Measurements from ENCODE around the gene ZNF268. TPM values are rescaled to one million over a fixed set of nuclear protein-coding genes. Genes with fewer than 3 reads are reported as not detected.

ZNF268 gene
- total and polyA plus RNA-seq, 10 of the 15 experiments (the other 5 are each of a cell fraction or from before 2014, with no cell fraction given) = 9.4 to 23.2 (median 15.3) TPM

DNA sequence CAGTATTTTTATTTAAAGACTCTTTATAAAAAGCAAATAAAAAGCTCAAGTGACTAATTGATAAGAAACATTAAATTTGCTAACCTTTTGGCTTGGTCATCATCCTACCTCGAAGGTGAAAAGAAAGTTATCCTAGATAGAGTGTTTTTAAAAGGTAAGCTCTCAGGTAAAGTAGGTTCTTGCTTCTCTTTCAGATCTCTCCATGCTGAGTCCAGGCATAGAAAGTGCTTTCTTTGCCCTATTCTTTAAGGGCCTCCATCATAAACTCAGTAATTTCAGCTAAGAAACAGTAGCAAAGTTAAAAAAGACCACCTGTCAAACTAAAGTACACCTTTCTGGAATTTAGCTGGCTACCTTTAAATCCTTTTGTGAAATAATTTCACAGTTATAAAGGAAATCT lies 75.0 kb downstream of the ZNF268 start:
- H3K4me3 ChIP-seq = no peak overlapping the region
- no peaks in the 10 kb centered on the region for H3K36me3 ChIP-seq (ENCODE audit: control insufficient read depth in 2 of 2, insufficient read depth in 2 of 2, low read length in 1 of 2)
- no peak overlapping the region for H2AFZ ChIP-seq (ENCODE audit: control insufficient read depth, low read depth, low read length)
- no peak overlapping the region for H3K9ac ChIP-seq (ENCODE audit: control insufficient read depth, insufficient read depth, low read length)
- no peak overlapping the region for H3K4me2 ChIP-seq (ENCODE audit: control insufficient read depth, insufficient read depth)
- WGBS (ENCODE audit: insufficient coverage, insufficient replicate concordance, low lambda C conversion rate, missing lambda C conversion rate) = 0% methylated on average over 1 of the region's 1 CpG
- no peak for DNase-seq (ENCODE audit: low read depth, low spot score)
- H3K27ac ChIP-seq (ENCODE audit: control insufficient read depth, insufficient read depth) = no peak overlapping the region
- H4K20me1 ChIP-seq (ENCODE audit: control insufficient read depth, insufficient read depth) = no peaks in the 10 kb centered on the region
- intact Hi-C loops (cut with micrococcal nuclease; ENCODE audit: unreplicated experiment) (no loop called here), in situ Hi-C loops (cut with MboI) (no loop called here)
- ChIA-PET POLR2A (no interaction called here), RAD21 (ENCODE audit: unreplicated experiment) (no interaction called here), CTCF (no interaction called here), SMC1A (ENCODE audit: uncharacterized antibody, unreplicated experiment) (no interaction called here)
- H3K27me3 ChIP-seq (replicated peaks in 1 of 2; ENCODE audit: control insufficient read depth in 2 of 2, insufficient read depth in 2 of 2, low read length in 1 of 2) = no peaks in the 10 kb centered on the region
- no peaks in the 10 kb centered on the region for H3K79me2 ChIP-seq (ENCODE audit: control insufficient read depth, insufficient read depth, low read length)
- no peak for FAIRE-seq
- no TSS peak for BruUV-seq (replicated peaks)
- H3K4me1 ChIP-seq (ENCODE audit: control insufficient read depth, insufficient read depth, low read length) = no peaks in the 10 kb centered on the region
- TF ChIP-seq EP300 (IDR thresholded peaks at IDR 0.05; ENCODE audit: borderline replicate concordance in 1 of 2, control insufficient read depth in 1 of 2, low read depth in 2 of 2, low read length in 2 of 2) (no peak), MTA3 (IDR thresholded peaks at IDR 0.05; ENCODE audit: borderline replicate concordance, low read length) (no peak), ZNF384 (IDR thresholded peaks at IDR 0.05; ENCODE audit: borderline replicate concordance, low read depth, low read length) (no peak), HCFC1 (IDR thresholded peaks at IDR 0.05; ENCODE audit: low read length) (no peak)
- no peaks in the 10 kb centered on the region; the same call in 1 of the 3 replicates for H3K9me3 ChIP-seq (replicated peaks; ENCODE audit: control insufficient read depth, insufficient read depth, low read length)
- no peak for ATAC-seq

DNA sequence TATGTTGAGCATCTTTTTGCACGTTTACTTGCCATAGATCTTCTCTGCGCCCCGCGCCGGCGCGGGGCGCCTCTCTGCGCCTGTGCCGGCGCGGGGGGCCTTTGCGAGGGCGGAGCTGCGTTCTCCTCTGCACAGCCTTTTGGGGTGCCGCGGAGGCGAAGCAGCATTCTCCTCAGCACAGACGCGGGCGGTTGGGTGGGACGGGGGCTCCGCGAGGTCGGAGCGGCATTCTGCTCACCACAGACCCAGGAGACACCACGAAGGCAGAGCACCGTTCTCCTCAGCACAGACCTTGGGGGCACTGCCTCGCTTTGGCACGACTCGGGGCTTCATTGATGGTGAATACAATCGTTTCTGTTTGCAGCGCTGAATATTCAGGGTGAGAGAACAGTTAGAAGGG lies 82.9 kb downstream of the ZNF268 start:
- ChIA-PET POLR2A (no interaction called here), CTCF (no interaction called here), SMC1A (ENCODE audit: uncharacterized antibody, unreplicated experiment) (no interaction called here), RAD21 (ENCODE audit: unreplicated experiment) (no interaction called here)
- Histone ChIP-seq H3K4me1 (ENCODE audit: control insufficient read depth, insufficient read depth, low read length) (no peaks in the 10 kb centered on the region), H3K4me2 (ENCODE audit: control insufficient read depth, insufficient read depth) (no peak overlapping the region), H2AFZ (ENCODE audit: control insufficient read depth, low read depth, low read length) (no peak overlapping the region), H3K4me3 (no peak overlapping the region), H3K36me3 (ENCODE audit: control insufficient read depth in 2 of 2, insufficient read depth in 2 of 2, low read length in 1 of 2) (no peaks in the 10 kb centered on the region), H3K27me3 (replicated peaks in 1 of 2; ENCODE audit: control insufficient read depth in 2 of 2, insufficient read depth in 2 of 2, low read length in 1 of 2) (no peaks in the 10 kb centered on the region), H3K9me3 (replicated peaks; ENCODE audit: control insufficient read depth, insufficient read depth, low read length) (no peaks in the 10 kb centered on the region), H3K9ac (ENCODE audit: control insufficient read depth, insufficient read depth, low read length) (no peak overlapping the region), H3K79me2 (ENCODE audit: control insufficient read depth, insufficient read depth, low read length) (no peaks in the 10 kb centered on the region), H3K27ac (ENCODE audit: control insufficient read depth, insufficient read depth) (no peak overlapping the region), H4K20me1 (ENCODE audit: control insufficient read depth, insufficient read depth) (no peaks in the 10 kb centered on the region)
- BruUV-seq (replicated peaks) = no TSS peak
- WGBS (ENCODE audit: insufficient coverage, insufficient replicate concordance, low lambda C conversion rate, missing lambda C conversion rate) = 86% methylated on average over 33 of the region's 33 CpGs
- in situ Hi-C loops (cut with MboI) (no loop called here), intact Hi-C loops (cut with micrococcal nuclease; ENCODE audit: unreplicated experiment) (no loop called here)
- no peak for DNase-seq (ENCODE audit: low read depth, low spot score)
- FAIRE-seq = no peak
- no peak for ATAC-seq
- no peak for TF ChIP-seq YBX1 (IDR thresholded peaks at IDR 0.05)
- TF ChIP-seq, protein P1, sequence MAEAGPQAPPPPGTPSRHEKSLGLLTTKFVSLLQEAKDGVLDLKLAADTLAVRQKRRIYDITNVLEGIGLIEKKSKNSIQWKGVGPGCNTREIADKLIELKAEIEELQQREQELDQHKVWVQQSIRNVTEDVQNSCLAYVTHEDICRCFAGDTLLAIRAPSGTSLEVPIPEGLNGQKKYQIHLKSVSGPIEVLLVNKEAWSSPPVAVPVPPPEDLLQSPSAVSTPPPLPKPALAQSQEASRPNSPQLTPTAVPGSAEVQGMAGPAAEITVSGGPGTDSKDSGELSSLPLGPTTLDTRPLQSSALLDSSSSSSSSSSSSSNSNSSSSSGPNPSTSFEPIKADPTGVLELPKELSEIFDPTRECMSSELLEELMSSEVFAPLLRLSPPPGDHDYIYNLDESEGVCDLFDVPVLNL (IDR thresholded peaks at IDR 0.05; ENCODE audit: low read depth, low read length) = no peak
- TF ChIP-seq MTA3 (IDR thresholded peaks at IDR 0.05; ENCODE audit: borderline replicate concordance, low read length) = no peak
- no peak for TF ChIP-seq SPI1 (IDR thresholded peaks at IDR 0.05; ENCODE audit: borderline replicate concordance, insufficient read depth, low read depth, low read length)
- TF ChIP-seq ZNF622 (IDR thresholded peaks at IDR 0.05) = no peak
- TF ChIP-seq, protein P2, sequence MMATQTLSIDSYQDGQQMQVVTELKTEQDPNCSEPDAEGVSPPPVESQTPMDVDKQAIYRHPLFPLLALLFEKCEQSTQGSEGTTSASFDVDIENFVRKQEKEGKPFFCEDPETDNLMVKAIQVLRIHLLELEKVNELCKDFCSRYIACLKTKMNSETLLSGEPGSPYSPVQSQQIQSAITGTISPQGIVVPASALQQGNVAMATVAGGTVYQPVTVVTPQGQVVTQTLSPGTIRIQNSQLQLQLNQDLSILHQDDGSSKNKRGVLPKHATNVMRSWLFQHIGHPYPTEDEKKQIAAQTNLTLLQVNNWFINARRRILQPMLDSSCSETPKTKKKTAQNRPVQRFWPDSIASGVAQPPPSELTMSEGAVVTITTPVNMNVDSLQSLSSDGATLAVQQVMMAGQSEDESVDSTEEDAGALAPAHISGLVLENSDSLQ (IDR thresholded peaks at IDR 0.05) = no peak
- no peak for TF ChIP-seq RCOR1 (conservative IDR thresholded peaks at IDR 0.05; ENCODE audit: low read depth, low read length)
- TF ChIP-seq, protein P3, sequence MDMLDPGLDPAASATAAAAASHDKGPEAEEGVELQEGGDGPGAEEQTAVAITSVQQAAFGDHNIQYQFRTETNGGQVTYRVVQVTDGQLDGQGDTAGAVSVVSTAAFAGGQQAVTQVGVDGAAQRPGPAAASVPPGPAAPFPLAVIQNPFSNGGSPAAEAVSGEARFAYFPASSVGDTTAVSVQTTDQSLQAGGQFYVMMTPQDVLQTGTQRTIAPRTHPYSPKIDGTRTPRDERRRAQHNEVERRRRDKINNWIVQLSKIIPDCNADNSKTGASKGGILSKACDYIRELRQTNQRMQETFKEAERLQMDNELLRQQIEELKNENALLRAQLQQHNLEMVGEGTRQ (IDR thresholded peaks at IDR 0.05; ENCODE audit: borderline replicate concordance, low read depth, low read length) = no peak
- TF ChIP-seq SMARCA5 (IDR thresholded peaks at IDR 0.05) = no peak
- TF ChIP-seq, protein P4, sequence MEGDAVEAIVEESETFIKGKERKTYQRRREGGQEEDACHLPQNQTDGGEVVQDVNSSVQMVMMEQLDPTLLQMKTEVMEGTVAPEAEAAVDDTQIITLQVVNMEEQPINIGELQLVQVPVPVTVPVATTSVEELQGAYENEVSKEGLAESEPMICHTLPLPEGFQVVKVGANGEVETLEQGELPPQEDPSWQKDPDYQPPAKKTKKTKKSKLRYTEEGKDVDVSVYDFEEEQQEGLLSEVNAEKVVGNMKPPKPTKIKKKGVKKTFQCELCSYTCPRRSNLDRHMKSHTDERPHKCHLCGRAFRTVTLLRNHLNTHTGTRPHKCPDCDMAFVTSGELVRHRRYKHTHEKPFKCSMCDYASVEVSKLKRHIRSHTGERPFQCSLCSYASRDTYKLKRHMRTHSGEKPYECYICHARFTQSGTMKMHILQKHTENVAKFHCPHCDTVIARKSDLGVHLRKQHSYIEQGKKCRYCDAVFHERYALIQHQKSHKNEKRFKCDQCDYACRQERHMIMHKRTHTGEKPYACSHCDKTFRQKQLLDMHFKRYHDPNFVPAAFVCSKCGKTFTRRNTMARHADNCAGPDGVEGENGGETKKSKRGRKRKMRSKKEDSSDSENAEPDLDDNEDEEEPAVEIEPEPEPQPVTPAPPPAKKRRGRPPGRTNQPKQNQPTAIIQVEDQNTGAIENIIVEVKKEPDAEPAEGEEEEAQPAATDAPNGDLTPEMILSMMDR (IDR thresholded peaks at IDR 0.05 in 2 of 3, conservative IDR thresholded peaks at IDR 0.05 in 1 of 3; ENCODE audit: control insufficient read depth in 2 of 3, extremely low read depth in 1 of 3, insufficient read depth in 1 of 3, low read depth in 3 of 3, low read length in 3 of 3) = no peak
- no peak for TF ChIP-seq POU2F2 (IDR thresholded peaks at IDR 0.05; ENCODE audit: borderline replicate concordance, low read depth, low read length)

Data from GM12878 (cell line).